NCI-H128 (cell line): ENCODE data around the gene TRAF5.
"Not testable (repeated sequence)": the region's sequence is repeated elsewhere in the genome, so short reads cannot be mapped to it uniquely, and the experiment has no call there.

ENCODE experiments used
- DNase-seq: peaks from one replicate; lab custom pipeline; 2025; ENCODE audit not compliant: unreplicated experiment; lab: John Stamatoyannopoulos, UW

TRAF5 gene

GRCh38 chr1:211326528-211327345 is at the start of gene TRAF5:
Gene TRAF5, plus strand, starts transcription at chr1:211326833. Its CDS starts 26,407 bp downstream, at chr1:211353240.
- no peak for DNase-seq

- no peak for DNase-seq
These were observed 47.3 kb upstream of the TRAF5 start for GRCh38 chr1:211279340-211279739.

- no peak for DNase-seq
These were observed 45.7 kb upstream of the TRAF5 start for GRCh38 chr1:211280910-211281309.

GRCh38 chr1:211281320-211282022 is 45.2 kb upstream of the TRAF5 start:
- no peak for DNase-seq

GRCh38 chr1:211282023-211282373 is 44.6 kb upstream of the TRAF5 start:
- DNase-seq, result no peak

GRCh38 chr1:211285196-211285595 is 41.4 kb upstream of the TRAF5 start:
- DNase-seq, result no peak

- no peak for DNase-seq
These were observed 39.4 kb upstream of the TRAF5 start for GRCh38 chr1:211287218-211287617.

- no peak for DNase-seq
These were observed 34.2 kb upstream of the TRAF5 start for GRCh38 chr1:211292411-211292810.

GRCh38 chr1:211296396-211296795 is 30.2 kb upstream of the TRAF5 start:
- no peak for DNase-seq

GRCh38 chr1:211305044-211305443 is 21.6 kb upstream of the TRAF5 start:
- DNase-seq, result no peak

- DNase-seq, result no peak
These were observed 17.0 kb upstream of the TRAF5 start for GRCh38 chr1:211309617-211310016.

- no peak for DNase-seq
These were observed 13.2 kb upstream of the TRAF5 start for GRCh38 chr1:211313392-211313791.

GRCh38 chr1:211318576-211319280 is 7.9 kb upstream of the TRAF5 start:
- DNase-seq, result no peak

- DNase-seq, result no peak
These were observed 6.7 kb upstream of the TRAF5 start for GRCh38 chr1:211319892-211320291.

- no peak for DNase-seq
These were observed 5.7 kb upstream of the TRAF5 start for GRCh38 chr1:211320980-211321379.

- not testable (repeated sequence) for DNase-seq
These were observed 5.0 kb upstream of the TRAF5 start for GRCh38 chr1:211321646-211322045.

GRCh38 chr1:211323156-211324063 is 3.2 kb upstream of the TRAF5 start:
- peak; percentile 46 for DNase-seq

GRCh38 chr1:211324992-211325775 is 1.4 kb upstream of the TRAF5 start:
- no peak for DNase-seq

GRCh38 chr1:211326140-211326527 is 499 bp upstream of the TRAF5 start:
- no peak for DNase-seq

- no peak for DNase-seq
These were observed 801 bp downstream of the TRAF5 start for GRCh38 chr1:211327346-211327921.
